Heart left ventricle (tissue), 16 donors: ENCODE measurements around the gene HTT-AS. TPM values are rescaled to one million over a fixed set of nuclear protein-coding genes. Genes with fewer than 3 reads are reported as not detected.

ENCODE experiments used
- ATAC-seq, 4 donors: fragments of 200-7000 bp; cut with Tn5 transposase; one replicate each; pipeline ENCODE4 v1.9.1; 2020 to 2022; ENCODE audit warnings: moderate library complexity in 4 of 4, mild to moderate bottlenecking in 3 of 4, moderate number of reproducible peaks in 1 of 4
- DNase-seq, 5 donors: peaks; one replicate each; pipeline ENCODE4 v3.0.0-alpha.2; 2020
- H3K27ac ChIP-seq, 12 donors: fragments of 200-600 bp; sonication (generic) in 4 of 12; one replicate each; pipeline versions ENCODE4 v1.5.0 to v1.8.0; 2016 to 2022; ENCODE audit warnings: mild to moderate bottlenecking in 2 of 12
- H3K27me3 ChIP-seq, 9 donors: fragments of 200-600 bp; sonication (generic) in 2 of 9; one replicate each; pipeline versions ENCODE4 v1.5.1 to v1.8.0; 2016 to 2022; ENCODE audit warnings: mild to moderate bottlenecking in 3 of 9
- H3K36me3 ChIP-seq, 9 donors: fragments of 200-600 bp; sonication (generic) in 2 of 9; one replicate each; pipeline versions ENCODE4 v1.5.0 to v1.8.0; 2018 to 2022; ENCODE audit warnings: mild to moderate bottlenecking in 2 of 9
- H3K4me1 ChIP-seq, 12 donors: fragments of 200-600 bp; sonication (generic) in 4 of 12; one replicate each; pipeline versions ENCODE4 v1.5.0 to v1.8.0; 2016 to 2022; ENCODE audit warnings: mild to moderate bottlenecking in 3 of 12
- H3K4me3 ChIP-seq, 12 donors: fragments of 200-600 bp; sonication (generic) in 4 of 12; one replicate each; pipeline versions ENCODE4 v1.5.0 to v1.8.0; 2017 to 2022; ENCODE audit warnings: mild to moderate bottlenecking in 9 of 12, moderate library complexity in 4 of 12
- H3K9me3 ChIP-seq, 12 donors: fragments of 200-600 bp; sonication (generic) in 4 of 12; one replicate each; pipeline versions ENCODE4 v1.5.0 to v1.8.0; 2016 to 2022; ENCODE audit warnings: mild to moderate bottlenecking in 1 of 12
- POLR2A ChIP-seq, 2 donors: fragments of 450-650 bp; IDR thresholded peaks; one replicate each; pipeline ENCODE4 v1.6.1; 2017; ENCODE audit warnings: antibody characterized with exemption in 2 of 2, mild to moderate bottlenecking in 2 of 2, moderate library complexity in 2 of 2
- WGBS, 4 donors: extraction: QIAGEN DNeasy Blood & Tissue Kit in 2 of 4; methylation state at CpG; one replicate each; pipeline versions ENCODE4 v1.1.5 to v1.1.7; 2013 to 2018; 5-methylcytosine and 5-hydroxymethylcytosine counted together
- intact Hi-C, 10 donors: fragments of 100-400 bp; cut with DNase I; formaldehyde crosslinking; loops; one replicate each; pipeline versions ENCODE4 v1.11.1 to v1.14.2; 2022
- polyA plus RNA-seq, 2 donors: library from polyadenylated mRNA; stranded (reverse); fragments of 200-250 nt; gene quantifications; one replicate each; pipeline ENCODE4 v1.2.3, GENCODE V29; 2013
- total RNA-seq, 9 donors: library from RNA; depleted of rRNA in 2 of 9; stranded (reverse); fragments of >200 nt in 2 of 9; fragmentation: NEBNext Ultra II Directional in 3 of 9; extraction: Animal tissue kit (Norgen Biotek cat#: 25700) in 3 of 9; gene quantifications; one replicate each; pipeline versions ENCODE4 v1.1.0 to v1.2.4, GENCODE V29; 2016 to 2023
- TF ChIP-seq, protein P1 (sequence below), 12 donors: fragments of 200-600 bp; sonication (generic) in 4 of 12; IDR thresholded peaks; one replicate each; pipeline versions ENCODE4 v1.5.0 to v1.8.0; 2018 to 2022; ENCODE audit warnings: antibody characterized with exemption in 12 of 12, mild to moderate bottlenecking in 5 of 12
- donor health status: ischemic (EF 13 %, LVEDD 7.1; RV severe dilation, severe dysfunction).
- donor health status: healthy with polysubstance abuse.
- donor health status: DM: no; HTN: yes; CAD: no.
- donor health status: DM: no; HTN: no; CAD: no.
- donor health status: ischemic (EF 25% LVEDD 6.9; RV normal size, moderate dysfunction).
- donor health status: ischemic (EF 25% LVEDD 5.7; RV mildly dilated, moderate dysfunction).
- donor health status: healthy.
- donor health status: DM: yes; HTN: yes; CAD: no.
- donor health status: ischemic (EF 35%, LVEDD 5.7; RV mildly dilated, moderate dysfunction).
- donor health status: nonischemic (EF 11% LVEDD 7.7; RV severe dilation, severe dysfunction).
- donor health status: DM: yes; HTN: yes; CAD: no.
- donor health status: PGD.
- donor health status: ischemic (EF 29% LVEDD 5.4; RV normal size, mild dysfunction).
- donor health status: nonischemic (EF 23%, LVEDD 6.1; RV moderate dilation, normal function).

HTT-AS gene
- total and polyA plus RNA-seq, 11 donors = not detected

- WGBS, 4 donors = 94 to 98% (median 96%) methylated on average over 8 to 9 of the region's 9 CpGs
- no peak for ATAC-seq
- DNase-seq = no peak
- no peak overlapping the region for H3K4me3 ChIP-seq
- TF ChIP-seq, protein P1, sequence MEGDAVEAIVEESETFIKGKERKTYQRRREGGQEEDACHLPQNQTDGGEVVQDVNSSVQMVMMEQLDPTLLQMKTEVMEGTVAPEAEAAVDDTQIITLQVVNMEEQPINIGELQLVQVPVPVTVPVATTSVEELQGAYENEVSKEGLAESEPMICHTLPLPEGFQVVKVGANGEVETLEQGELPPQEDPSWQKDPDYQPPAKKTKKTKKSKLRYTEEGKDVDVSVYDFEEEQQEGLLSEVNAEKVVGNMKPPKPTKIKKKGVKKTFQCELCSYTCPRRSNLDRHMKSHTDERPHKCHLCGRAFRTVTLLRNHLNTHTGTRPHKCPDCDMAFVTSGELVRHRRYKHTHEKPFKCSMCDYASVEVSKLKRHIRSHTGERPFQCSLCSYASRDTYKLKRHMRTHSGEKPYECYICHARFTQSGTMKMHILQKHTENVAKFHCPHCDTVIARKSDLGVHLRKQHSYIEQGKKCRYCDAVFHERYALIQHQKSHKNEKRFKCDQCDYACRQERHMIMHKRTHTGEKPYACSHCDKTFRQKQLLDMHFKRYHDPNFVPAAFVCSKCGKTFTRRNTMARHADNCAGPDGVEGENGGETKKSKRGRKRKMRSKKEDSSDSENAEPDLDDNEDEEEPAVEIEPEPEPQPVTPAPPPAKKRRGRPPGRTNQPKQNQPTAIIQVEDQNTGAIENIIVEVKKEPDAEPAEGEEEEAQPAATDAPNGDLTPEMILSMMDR (IDR thresholded peaks at IDR 0.05) = no peak
- no peak for TF ChIP-seq POLR2A (IDR thresholded peaks at IDR 0.05)
- peak overlapping the region in 3 of 12 donors; percentile 60 to 78 (median 67) for H3K27ac ChIP-seq
- peaks cover 0 to 84% (median 71%) of the 10 kb centered on the region in 9 donors for H3K36me3 ChIP-seq
- intact Hi-C loops = no loop called here
- H3K4me1 ChIP-seq = peaks cover 0 to 54% (median 27%) of the 10 kb centered on the region in 12 donors
- no peaks in the 10 kb centered on the region for H3K27me3 ChIP-seq
- H3K9me3 ChIP-seq = no peaks in the 10 kb centered on the region
Observed at GRCh38 chr4:3121110-3121509, 46.8 kb upstream of the HTT-AS start.

DNA sequence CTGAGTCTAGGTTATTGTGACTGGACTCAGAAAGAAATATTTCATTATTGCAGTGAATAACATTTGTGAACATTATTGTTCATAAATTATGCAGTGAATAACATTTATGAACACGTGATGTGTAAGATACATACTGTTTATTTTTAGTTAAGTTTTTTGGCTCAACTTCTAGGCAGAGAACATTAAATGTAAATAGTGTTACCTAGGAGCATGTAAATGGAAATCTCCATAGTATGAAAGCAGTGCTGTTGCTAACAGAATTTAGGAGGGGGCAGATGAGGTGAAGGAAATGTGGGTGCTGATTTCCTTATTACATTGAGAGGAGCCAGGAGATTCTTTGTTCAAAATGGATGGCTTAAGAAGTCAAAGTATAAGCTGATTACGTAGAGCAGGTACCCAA lies 45.1 kb upstream of the HTT-AS start:
- 81 to 89% (median 85%) methylated on average over 2 of the region's 2 CpGs for WGBS, 4 donors
- DNase-seq (no peak), ATAC-seq (no peak)
- Histone ChIP-seq H3K4me1 (peaks cover 0 to 51% (median 27%) of the 10 kb centered on the region in 12 donors), H3K27ac (no peak overlapping the region), H3K4me3 (no peak overlapping the region), H3K27me3 (no peaks in the 10 kb centered on the region), H3K9me3 (no peaks in the 10 kb centered on the region), H3K36me3 (peaks cover 0 to 88% (median 78%) of the 10 kb centered on the region in 9 donors)
- TF ChIP-seq, protein P1 (IDR thresholded peaks at IDR 0.05) = no peak
- TF ChIP-seq POLR2A (IDR thresholded peaks at IDR 0.05) = no peak
- intact Hi-C loops = loop anchor here in 1 of 10 donors (10.0 kb wide), 1 partner anchor 755 kb away; no protein-coding TSS in a partner anchor

DNA sequence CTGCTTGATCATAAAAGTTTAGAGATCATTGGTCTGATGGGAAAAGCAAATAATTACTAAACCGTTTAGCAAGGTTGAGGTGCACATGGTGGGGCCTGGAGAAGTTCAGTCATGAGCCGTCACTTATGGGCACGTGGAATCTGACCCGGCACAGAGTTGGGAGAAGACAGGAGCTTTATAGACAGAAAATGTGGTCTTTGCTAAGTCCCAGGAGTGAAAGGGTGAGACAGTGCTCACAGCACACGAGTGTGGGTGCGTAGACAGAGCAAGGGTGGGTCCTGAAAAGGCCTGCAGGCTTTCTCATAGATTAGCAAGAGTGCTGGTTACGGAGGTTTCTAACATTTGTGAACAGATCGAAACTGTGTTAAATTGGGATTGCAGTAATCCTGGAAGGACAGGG lies 44.0 kb upstream of the HTT-AS start:
- no peak for DNase-seq
- intact Hi-C loops = loop anchor here in 1 of 10 donors (10.0 kb wide), 1 partner anchor 756 kb away; no protein-coding TSS in a partner anchor
- no peak for ATAC-seq
- Histone ChIP-seq H3K36me3 (peaks cover 0 to 95% (median 83%) of the 10 kb centered on the region in 9 donors), H3K9me3 (no peaks in the 10 kb centered on the region), H3K27ac (no peak overlapping the region), H3K4me1 (peaks cover 0 to 40% (median 21%) of the 10 kb centered on the region in 12 donors), H3K4me3 (no peak overlapping the region), H3K27me3 (no peaks in the 10 kb centered on the region)
- WGBS, 4 donors = 87 to 95% (median 92%) methylated on average over 8 of the region's 8 CpGs
- TF ChIP-seq, protein P1 (IDR thresholded peaks at IDR 0.05) = no peak
- no peak for TF ChIP-seq POLR2A (IDR thresholded peaks at IDR 0.05)

DNA sequence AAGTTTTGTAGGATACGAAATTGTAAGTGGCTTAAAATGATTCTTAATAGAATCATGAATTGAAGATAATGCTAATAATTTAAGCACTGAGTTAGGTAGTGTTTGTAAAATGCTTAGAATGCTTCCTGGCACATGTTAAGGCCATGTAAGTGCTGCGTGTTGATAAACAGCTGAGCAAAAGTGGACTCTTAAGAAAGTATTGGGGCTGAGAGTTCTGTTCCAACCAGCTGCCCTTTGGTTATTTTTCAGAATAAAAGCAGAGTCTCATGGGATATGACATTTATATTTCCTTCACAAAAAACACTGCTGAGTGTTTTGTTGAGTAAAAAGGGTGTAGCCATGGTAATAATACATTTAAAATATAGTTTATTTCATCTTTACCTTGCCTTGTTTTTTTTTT lies 42.6 kb upstream of the HTT-AS start:
- 44 to 58% (median 55%) methylated on average over 2 of the region's 2 CpGs for WGBS, 4 donors
- ATAC-seq (peak in 1 of 4 donors; percentile 9), DNase-seq (no peak)
- H3K27me3 ChIP-seq = no peaks in the 10 kb centered on the region
- H3K4me3 ChIP-seq = no peak overlapping the region
- H3K9me3 ChIP-seq = no peaks in the 10 kb centered on the region
- intact Hi-C loops = loop anchor here in 1 of 10 donors (10.0 kb wide), 1 partner anchor 758 kb away; no protein-coding TSS in a partner anchor
- TF ChIP-seq, protein P1 (IDR thresholded peaks at IDR 0.05) = no peak
- no peak for TF ChIP-seq POLR2A (IDR thresholded peaks at IDR 0.05)
- H3K36me3 ChIP-seq = peaks cover 0 to 100% (median 86%) of the 10 kb centered on the region in 9 donors
- H3K27ac ChIP-seq = peak overlapping the region in 1 of 12 donors; percentile 3
- peaks cover 0 to 40% (median 11%) of the 10 kb centered on the region in 12 donors for H3K4me1 ChIP-seq
